Measurements from ENCODE around the gene CASZ1.

Gene CASZ1

DNA sequence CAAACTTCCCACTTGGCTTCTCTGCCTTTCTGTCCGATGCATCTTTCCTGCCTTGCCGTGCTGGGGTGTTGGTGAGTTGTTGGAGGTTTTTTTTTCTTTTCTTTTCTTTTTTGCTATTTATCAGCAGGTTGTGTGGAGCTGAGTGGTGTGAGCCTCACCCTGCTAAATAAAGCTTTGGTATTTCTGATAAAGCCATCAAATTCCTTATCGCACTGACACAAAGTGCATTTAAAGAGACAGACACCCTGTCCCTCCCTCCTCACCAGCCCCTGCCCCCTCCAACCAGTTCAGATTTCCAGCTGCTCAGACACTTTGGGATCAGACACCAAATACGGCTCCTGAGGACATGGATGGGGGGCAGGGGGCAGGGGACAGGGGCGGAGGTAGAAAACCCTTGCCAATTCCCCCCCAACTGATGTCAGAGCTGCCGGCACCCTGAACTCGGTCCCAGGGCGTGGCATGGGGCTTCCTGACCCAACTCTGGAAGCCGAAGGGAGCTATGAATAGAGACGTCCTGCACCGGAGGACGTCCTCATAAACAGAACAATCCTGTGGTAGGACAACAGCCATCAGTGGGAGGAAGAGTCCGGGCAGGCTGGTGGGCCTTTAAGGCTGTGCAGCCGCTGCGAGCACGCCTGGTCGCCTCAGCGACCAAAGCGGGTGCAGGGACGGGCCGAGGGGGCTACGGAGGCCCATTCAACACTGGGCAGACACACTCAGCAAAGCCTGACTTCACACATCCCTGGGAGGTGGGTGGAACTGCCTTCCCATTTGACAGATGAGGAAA is 79.0 kb downstream of the CASZ1 start:
- TF ChIP-seq GATA3 (IDR thresholded peaks at IDR 0.05; ENCODE audit: low read depth, low read length) (no peak), GATA2 (IDR thresholded peaks at IDR 0.05; ENCODE audit: low read depth, low read length) (no peak)

DNA sequence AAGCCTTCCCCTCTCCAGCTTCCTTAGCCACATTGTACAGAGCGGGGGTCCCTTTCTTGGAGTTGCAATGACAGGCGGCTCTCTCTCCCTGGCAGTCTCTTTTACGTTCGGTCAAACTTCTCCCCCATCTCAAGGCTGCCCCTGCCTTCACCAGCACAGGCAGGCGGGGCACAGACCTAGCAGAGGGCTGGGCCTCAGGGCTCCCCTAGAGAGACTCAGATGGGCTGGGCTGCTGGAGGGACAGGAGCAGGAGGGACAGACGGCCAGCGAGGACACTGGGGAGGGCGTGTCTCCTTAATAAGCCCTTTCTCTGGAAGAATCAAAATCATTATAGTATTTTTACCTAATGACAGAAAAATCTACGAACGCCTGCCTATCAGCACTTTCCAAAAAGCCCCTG is 79.6 kb downstream of the CASZ1 start:
- no peak for TF ChIP-seq GATA3 (IDR thresholded peaks at IDR 0.05; ENCODE audit: low read depth, low read length)
- TF ChIP-seq GATA2 (IDR thresholded peaks at IDR 0.05; ENCODE audit: low read depth, low read length), result no peak

DNA sequence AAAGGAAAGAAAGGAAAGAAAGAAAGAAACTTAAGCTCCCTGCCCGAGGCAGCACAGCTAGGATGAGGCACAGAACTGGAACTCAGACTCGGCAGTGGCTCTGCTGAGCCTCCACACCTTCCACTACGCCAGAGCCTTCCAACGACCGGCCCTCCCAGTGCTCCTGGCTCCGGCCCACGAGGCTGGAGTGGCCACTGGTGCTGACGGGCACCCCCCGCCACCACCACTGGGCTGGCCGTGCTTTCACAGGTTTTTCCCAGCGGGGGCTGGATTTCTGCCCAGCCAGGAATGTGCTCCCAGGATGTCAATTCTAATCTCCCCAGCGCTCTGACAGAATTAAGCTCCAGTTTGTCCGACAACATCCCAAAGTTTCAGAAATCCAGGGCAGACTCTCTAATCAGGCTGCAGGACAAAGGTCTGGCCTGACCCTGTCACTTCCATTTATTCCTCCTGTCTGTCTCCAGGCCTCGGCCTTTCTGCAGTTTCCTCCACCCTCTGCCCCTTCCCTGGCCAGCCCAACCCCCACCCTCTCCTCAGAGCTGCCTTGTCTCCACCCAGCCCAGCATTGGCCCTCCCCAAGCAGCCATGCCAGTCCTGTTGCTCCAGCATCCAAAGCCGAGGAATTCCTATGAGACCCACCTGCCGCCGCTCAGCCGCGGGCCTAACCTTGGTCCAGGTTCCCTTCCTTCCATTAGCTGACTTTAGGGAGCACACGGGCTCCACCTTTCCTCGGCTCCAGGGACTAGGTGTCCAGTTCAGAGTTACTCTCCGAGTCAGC is 81.9 kb downstream of the CASZ1 start:
- TF ChIP-seq GATA3 (IDR thresholded peaks at IDR 0.05; ENCODE audit: low read depth, low read length) (no peak), GATA2 (IDR thresholded peaks at IDR 0.05; ENCODE audit: low read depth, low read length) (no peak)

DNA sequence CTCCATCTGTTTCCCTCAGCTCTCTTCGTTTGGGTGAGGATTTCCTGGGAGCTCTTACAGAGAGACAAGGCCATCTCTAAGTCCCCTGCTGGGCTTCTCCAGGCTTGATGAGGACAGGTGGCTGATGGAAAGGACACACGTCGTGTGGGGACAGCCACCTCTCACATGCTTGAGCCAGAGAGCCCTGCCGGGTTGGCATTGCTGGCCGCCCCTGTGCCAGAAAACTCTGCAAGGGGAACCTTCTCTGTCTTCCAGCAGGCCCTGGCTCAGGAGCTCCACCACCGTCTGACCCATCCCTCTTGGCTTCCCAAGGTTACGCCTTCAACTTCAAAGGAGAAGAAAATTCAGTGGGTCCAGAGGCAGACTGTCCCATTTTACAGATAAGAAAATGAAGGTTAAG is 82.8 kb downstream of the CASZ1 start:
- TF ChIP-seq GATA2 (IDR thresholded peaks at IDR 0.05; ENCODE audit: low read depth, low read length), result no peak
- TF ChIP-seq GATA3 (IDR thresholded peaks at IDR 0.05; ENCODE audit: low read depth, low read length), result no peak

DNA sequence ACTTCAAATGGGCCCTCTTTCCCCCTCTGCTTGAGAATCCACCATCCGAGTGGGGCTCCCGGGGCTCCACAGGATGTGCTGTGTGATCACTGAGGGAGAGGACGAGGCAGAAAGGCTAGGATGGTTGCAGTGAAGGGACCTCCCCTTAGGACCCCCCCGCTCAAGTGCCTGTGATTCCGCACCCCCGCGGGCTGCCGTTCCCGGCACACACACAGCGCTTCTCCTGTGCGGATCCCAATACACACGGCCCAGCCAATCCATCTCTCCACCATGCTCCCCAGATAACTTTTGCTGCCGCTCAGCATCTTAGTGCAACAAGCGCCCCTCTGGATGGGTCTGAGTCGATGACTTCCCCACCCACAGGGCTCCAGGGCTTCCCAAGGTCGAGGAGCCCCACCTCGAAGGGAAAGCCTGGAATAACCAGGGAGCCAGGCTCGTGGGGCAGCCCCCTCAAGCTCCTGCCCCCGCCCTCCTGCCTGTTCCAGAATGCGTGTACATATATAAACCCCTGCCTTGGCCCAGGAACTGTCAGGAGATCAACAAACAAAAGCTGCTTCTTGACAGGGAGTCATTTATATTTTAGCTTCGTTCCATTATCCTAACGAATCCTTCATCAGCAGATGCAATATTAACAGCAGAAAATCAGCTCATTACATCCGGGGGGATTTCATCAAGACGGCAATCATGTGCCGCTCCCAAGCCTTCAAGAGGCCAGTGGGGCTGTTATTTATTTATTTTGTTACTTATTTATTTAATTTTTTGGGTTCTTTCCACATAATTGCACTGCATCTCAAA is 83.7 kb downstream of the CASZ1 start:
- TF ChIP-seq GATA3 (IDR thresholded peaks at IDR 0.05; ENCODE audit: low read depth, low read length), result no peak
- no peak for TF ChIP-seq GATA2 (IDR thresholded peaks at IDR 0.05; ENCODE audit: low read depth, low read length)

DNA sequence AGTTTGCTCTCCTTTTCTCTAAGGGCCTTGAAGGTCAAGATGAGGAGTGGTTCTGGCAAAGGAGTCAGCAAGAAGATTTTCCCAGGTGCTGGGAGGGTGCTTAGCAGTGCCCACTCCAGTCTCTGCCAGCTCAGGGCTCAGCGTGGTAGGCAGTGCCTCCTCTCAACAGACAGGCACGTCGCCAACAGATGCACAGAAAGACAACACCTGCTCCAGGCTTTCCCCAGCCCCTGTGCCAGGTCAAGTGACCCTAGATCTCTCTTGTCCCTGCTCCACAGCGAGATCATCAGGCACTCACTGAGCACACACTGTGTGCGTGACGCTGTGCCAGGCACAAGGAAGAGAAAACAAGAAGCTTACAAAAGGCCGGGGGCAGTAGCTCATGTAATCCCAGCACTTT is 86.0 kb downstream of the CASZ1 start:
- no peak for TF ChIP-seq GATA3 (IDR thresholded peaks at IDR 0.05; ENCODE audit: low read depth, low read length)
- no peak for TF ChIP-seq GATA2 (IDR thresholded peaks at IDR 0.05; ENCODE audit: low read depth, low read length)

DNA sequence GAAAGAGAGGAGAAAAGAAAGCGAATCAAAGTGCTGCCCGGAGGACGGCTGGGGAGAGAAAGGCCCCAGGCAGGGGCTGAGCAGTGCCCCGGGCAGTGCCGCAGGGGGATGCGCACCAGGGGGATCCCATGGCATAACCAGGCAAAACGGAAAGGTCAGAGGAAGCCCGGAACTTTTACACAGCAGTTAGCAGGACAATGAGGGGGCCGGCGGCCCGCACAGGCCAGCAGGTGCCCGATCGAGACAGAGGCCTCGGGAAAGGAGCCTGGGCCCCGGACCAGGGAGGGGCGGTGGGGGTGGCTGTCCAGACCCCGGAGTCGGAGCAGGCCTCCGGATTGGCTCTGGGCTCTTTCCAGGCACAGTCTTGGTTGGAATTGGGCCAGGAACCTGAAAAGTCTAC is 86.8 kb downstream of the CASZ1 start:
- TF ChIP-seq GATA3 (IDR thresholded peaks at IDR 0.05; ENCODE audit: low read depth, low read length) (no peak), GATA2 (IDR thresholded peaks at IDR 0.05; ENCODE audit: low read depth, low read length) (no peak)

DNA sequence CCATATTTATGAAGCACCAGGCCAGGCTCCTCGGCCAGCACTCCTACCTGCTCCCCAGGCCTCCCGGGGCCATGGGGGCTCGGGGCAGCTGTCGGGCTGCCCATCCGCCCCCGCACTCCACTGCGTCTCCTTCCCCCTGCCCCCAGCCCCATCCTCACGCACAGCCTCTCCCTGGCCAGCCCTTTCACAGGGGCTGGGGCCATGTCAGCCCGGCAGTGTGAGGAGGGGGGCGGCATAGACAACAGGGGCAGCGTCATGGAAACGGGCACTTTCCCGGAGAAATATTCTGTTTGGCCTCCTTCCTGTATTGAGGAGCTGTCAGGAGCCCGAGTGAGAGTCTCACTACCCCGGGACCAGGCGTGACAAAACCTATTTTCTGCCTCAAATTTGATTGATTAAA is 87.3 kb downstream of the CASZ1 start:
- TF ChIP-seq GATA2 (IDR thresholded peaks at IDR 0.05; ENCODE audit: low read depth, low read length) (no peak), GATA3 (IDR thresholded peaks at IDR 0.05; ENCODE audit: low read depth, low read length) (no peak)

DNA sequence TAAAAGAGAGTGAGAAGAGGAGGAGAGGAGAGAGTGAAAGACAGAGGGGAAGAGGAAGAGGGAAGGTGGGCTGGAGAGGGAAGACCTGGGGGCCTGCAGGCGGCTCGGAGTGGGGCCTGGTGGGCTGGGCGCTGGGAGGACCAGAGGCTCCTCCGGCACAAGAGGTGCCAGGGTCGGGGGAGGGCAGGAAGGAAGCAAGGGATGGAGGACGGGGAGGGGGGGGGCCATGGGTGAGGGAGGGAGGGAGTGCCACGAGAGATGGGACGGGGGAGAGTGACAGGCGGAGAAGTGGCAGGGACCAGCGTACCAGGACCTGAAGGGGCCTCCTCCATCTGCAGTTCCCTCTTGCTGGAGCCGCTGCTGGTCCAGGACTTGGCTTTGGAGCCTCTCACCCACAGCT is 87.7 kb downstream of the CASZ1 start:
- TF ChIP-seq GATA3 (IDR thresholded peaks at IDR 0.05; ENCODE audit: low read depth, low read length), result no peak
- no peak for TF ChIP-seq GATA2 (IDR thresholded peaks at IDR 0.05; ENCODE audit: low read depth, low read length)

DNA sequence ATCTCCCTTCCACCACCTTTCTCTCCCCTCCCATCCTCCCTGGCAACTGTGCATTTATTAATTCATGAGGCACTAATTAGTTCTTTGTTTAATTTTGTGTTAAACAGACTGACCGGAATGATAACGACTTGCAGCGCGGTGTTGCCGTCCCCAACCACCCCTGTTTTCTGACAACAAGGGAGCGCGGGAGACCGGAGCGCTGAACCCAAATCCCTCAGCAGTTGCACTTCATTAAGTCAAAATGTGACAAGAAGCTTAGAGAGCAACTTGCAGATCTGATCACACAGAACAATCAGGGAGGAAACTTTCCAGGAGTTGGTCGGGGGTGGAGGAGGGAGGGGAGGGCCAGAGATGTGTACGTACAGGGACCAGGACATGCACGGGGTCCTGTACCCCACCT is 89.2 kb downstream of the CASZ1 start:
- no peak for TF ChIP-seq GATA2 (IDR thresholded peaks at IDR 0.05; ENCODE audit: low read depth, low read length)
- no peak for TF ChIP-seq GATA3 (IDR thresholded peaks at IDR 0.05; ENCODE audit: low read depth, low read length)

DNA sequence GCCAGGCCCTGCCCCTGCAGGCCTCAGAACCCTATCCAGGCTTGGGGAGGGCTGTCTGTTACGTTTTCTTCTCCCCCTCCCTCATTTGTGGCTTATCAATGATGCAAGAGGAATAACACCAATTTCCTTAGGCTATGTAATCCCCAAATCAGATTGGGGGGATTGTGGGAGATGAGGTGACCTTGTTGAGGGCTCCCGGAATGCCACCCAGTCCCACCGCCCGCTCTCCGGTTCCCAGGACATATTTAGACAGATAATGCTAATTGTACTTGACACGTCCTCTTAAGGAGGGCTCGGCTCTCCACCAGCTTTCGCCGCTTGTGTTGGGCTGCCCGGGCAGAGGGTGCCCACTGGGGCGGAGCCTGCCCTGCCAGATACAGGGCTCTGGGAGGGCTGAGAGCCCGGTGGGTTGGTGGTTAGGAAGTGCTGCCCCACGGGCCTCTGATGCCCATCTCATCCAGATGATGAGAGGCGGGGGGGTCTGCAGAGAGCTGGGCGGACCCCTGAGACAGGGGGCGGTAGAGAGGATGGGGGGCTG is 90.0 kb downstream of the CASZ1 start:
- TF ChIP-seq GATA3 (IDR thresholded peaks at IDR 0.05; ENCODE audit: low read depth, low read length) (no peak), GATA2 (IDR thresholded peaks at IDR 0.05; ENCODE audit: low read depth, low read length) (no peak)

DNA sequence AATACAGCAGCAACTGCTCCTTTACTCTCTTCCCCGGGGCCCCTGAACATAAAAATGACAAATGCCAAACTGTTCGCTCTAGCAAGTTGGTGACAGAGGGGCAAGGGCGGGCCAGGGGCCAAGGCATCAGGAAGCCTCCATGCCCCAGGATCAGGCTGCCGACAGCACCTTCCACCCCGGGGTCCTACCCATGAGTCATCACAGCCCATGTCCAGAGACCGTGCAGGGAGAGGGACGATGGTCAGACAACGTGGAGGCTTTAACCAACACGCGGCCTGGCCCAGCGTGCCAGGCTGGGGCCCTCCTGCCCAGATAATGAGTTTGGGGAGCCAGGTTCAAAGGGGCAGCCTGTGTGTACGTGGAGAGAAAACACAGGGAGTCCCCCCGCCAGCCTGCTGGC is 90.5 kb downstream of the CASZ1 start:
- TF ChIP-seq GATA2 (IDR thresholded peaks at IDR 0.05; ENCODE audit: low read depth, low read length) (no peak), GATA3 (IDR thresholded peaks at IDR 0.05; ENCODE audit: low read depth, low read length) (no peak)

DNA sequence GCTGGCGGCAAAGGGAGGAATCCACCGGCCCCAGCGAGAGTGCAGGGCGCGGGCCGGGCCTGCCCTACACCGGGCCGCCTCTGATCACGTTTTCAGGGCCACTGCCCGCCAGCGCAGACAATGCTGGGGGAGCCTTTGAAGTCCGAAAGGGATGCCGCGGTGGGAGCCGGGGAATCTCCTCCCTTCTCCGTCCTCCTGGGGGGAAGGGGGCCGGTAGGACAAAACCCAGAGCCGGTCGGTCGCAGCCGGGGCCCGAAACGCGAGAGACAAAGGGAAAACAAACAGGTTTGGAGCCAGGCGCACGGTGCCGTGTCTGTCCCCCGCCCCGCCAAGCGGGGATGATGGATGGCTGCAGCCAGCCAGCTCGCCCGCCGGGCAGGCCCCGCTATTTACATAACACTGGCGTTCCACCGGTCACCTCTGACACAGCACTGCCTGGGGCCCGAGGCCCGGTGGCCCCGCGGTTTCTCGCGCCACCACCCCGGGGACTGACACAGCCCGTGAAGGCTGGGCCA is 92.0 kb downstream of the CASZ1 start:
- TF ChIP-seq GATA3 (IDR thresholded peaks at IDR 0.05; ENCODE audit: low read depth, low read length), result no peak
- TF ChIP-seq GATA2 (IDR thresholded peaks at IDR 0.05; ENCODE audit: low read depth, low read length), result no peak

DNA sequence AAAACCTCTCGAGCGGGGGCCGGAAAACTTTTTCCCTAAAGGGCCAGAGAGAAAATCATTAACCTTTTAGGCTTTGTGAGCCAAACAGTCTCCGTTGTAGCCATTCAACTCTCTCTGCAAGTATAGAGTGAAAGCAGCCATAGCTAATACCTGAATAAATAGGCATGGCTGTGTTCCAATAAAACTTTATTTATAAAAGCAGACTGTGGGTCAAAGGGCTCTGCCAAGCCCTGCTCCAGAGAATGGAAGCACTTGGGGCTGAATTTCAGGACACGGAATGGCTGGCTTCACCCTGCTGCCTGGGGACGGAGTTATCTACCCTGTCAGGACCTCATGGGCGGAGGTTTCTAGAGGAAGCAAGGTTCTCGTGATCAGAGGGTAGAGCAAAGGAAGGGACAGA is 92.7 kb downstream of the CASZ1 start:
- no peak for TF ChIP-seq GATA3 (IDR thresholded peaks at IDR 0.05; ENCODE audit: low read depth, low read length)
- TF ChIP-seq GATA2 (IDR thresholded peaks at IDR 0.05; ENCODE audit: low read depth, low read length), result no peak

All from SH-SY5Y (cell line).